ENCODE measurements around the gene C16orf96. TPM values are rescaled to one million over a fixed set of nuclear protein-coding genes. Genes with fewer than 3 reads are reported as not detected.

The C16orf96 gene
- total and polyA plus RNA-seq, 2 of the 13 experiments (the other 11 are each of a cell fraction or from before 2014, with no cell fraction given) = 0.03 TPM; not detected in 1

GRCh38 chr16:4511441-4512082, 44.6 kb upstream of the C16orf96 start (continued):
- TF ChIP-seq MYC (CRISPR knock-in tag; IDR thresholded peaks at IDR 0.05; ENCODE audit: borderline replicate concordance) (no peak), HNRNPUL1 (IDR thresholded peaks at IDR 0.05; ENCODE audit: low read depth, low read length) (no peak), ZNF567 (CRISPR knock-in tag; IDR thresholded peaks at IDR 0.05; ENCODE audit: borderline replicate concordance) (no peak), SMAD3 (CRISPR knock-in tag; IDR thresholded peaks at IDR 0.05) (no peak), GLMP (CRISPR knock-in tag; IDR thresholded peaks at IDR 0.05; ENCODE audit: borderline replicate concordance) (no peak), ZBTB21 (CRISPR knock-in tag; IDR thresholded peaks at IDR 0.05) (no peak), TAF15 (IDR thresholded peaks at IDR 0.05; ENCODE audit: low read depth, low read length, poor library complexity, severe bottlenecking) (no peak), ZNF20 (CRISPR knock-in tag; IDR thresholded peaks at IDR 0.05) (no peak), SNRNP70 (IDR thresholded peaks at IDR 0.05; ENCODE audit: low read depth, low read length) (no peak), CTCF (CRISPR knock-in tag; IDR thresholded peaks at IDR 0.05) (peak; percentile 76), GTF3A (CRISPR knock-in tag; conservative IDR thresholded peaks at IDR 0.05) (no peak), ARID4A (CRISPR knock-in tag; IDR thresholded peaks at IDR 0.05; ENCODE audit: borderline replicate concordance) (peak; percentile 20; the same call in 1 of the 2 replicates), ZFP1 (CRISPR knock-in tag; IDR thresholded peaks at IDR 0.05) (no peak), ZNF816 (CRISPR knock-in tag; IDR thresholded peaks at IDR 0.05; ENCODE audit: borderline replicate concordance) (no peak), ZNF44 (CRISPR knock-in tag; IDR thresholded peaks at IDR 0.05) (no peak), ZNF335 (CRISPR knock-in tag; IDR thresholded peaks at IDR 0.05) (no peak), HCFC1 (IDR thresholded peaks at IDR 0.05; ENCODE audit: low read depth, low read length) (no peak), ZFP36L1 (CRISPR knock-in tag; IDR thresholded peaks at IDR 0.05) (no peak), ZNF788 (CRISPR knock-in tag; IDR thresholded peaks at IDR 0.05; ENCODE audit: borderline replicate concordance) (0 out of 2 replicates have a peak, but pooled peaks have one; percentile 24), WIZ (CRISPR knock-in tag; IDR thresholded peaks at IDR 0.05) (no peak), SAP130 (CRISPR knock-in tag; IDR thresholded peaks at IDR 0.05; ENCODE audit: low read depth) (0 out of 2 replicates have a peak, but pooled peaks have one; percentile 11)

Measured in HepG2 (cell line).